Transverse colon (tissue), 4 donors: ENCODE data around the gene HDDC3. TPM values are rescaled to one million over a fixed set of nuclear protein-coding genes. Genes with fewer than 3 reads are reported as not detected.
"Not testable (repeated sequence)": the region's sequence is repeated elsewhere in the genome, so short reads cannot be mapped to it uniquely, and the experiment has no call there.

Experiments
- DNase-seq: peaks from one replicate; pipeline ENCODE4 v3.0.0-alpha.2; 2019
- H3K27ac ChIP-seq, 4 donors: fragments of 200-600 bp; sonication (generic); 2 replicates each; pipeline ENCODE4 v1.5.1; 2016 to 2018; ENCODE audit warnings: inconsistent platforms in 4 of 4
- H3K27me3 ChIP-seq: fragments of 200-600 bp; sonication (generic); 2 replicates; pipeline ENCODE4 v1.5.1; 2017; ENCODE audit warnings: inconsistent platforms
- H3K36me3 ChIP-seq, 4 donors: fragments of 200-600 bp; sonication (generic); 2 replicates each; pipeline ENCODE4 v1.5.1; 2017 to 2019; ENCODE audit warnings: inconsistent platforms in 4 of 4
- H3K4me1 ChIP-seq, 4 donors: fragments of 200-600 bp; sonication (generic); 2 replicates each; pipeline ENCODE4 v1.5.1; 2017 to 2020; ENCODE audit warnings: inconsistent platforms in 4 of 4
- H3K4me3 ChIP-seq, 4 donors: fragments of 200-600 bp; sonication (generic); 1 replicate in 1 of 4; 2 replicates in 3 of 4; pipeline versions ENCODE4 v1.5.1 to v1.6.1; 2017 to 2019; ENCODE audit warnings: inconsistent platforms in 4 of 4
- H3K9me3 ChIP-seq, 2 donors: fragments of 200-600 bp; sonication (generic); 2 replicates each; pipeline ENCODE4 v1.5.1; 2017 to 2019; ENCODE audit warnings: inconsistent platforms in 2 of 2
- EP300 ChIP-seq: sonication (generic); formaldehyde crosslinking; IDR thresholded peaks from one replicate; pipeline ENCODE4 v1.6.1; 2017; ENCODE audit warnings: antibody characterized with exemption, low read depth
- POLR2A ChIP-seq: fragments of 450-650 bp; IDR thresholded peaks from one replicate; pipeline ENCODE4 v1.6.1; 2016; ENCODE audit warnings: antibody characterized with exemption, mild to moderate bottlenecking, moderate library complexity
- POLR2AphosphoS5 ChIP-seq, 3 donors: sonication (generic); formaldehyde crosslinking; IDR thresholded peaks; one replicate each; pipeline ENCODE4 v1.6.1; 2016; ENCODE audit warnings: antibody characterized with exemption in 3 of 3
- WGBS, 2 donors: methylation state at CpG; one replicate each; pipeline ENCODE4 v1.1.5; 2018; ENCODE audit warnings: low coverage in 1 of 2; 5-methylcytosine and 5-hydroxymethylcytosine counted together
- in situ Hi-C, 4 donors: fragments of 200-750 bp; cut with MboI; loops; one replicate each; pipeline versions ENCODE4 v1.15.0 to v1.15.1; 2017; ENCODE audit warnings: low sequenced_read_pairs in 3 of 4, low pct_ligation_motif_present in 1 of 4, low pct_unique_long_range_greater_than_20kb in 1 of 4
- intact Hi-C: fragments of 100-400 bp; cut with DNase I; formaldehyde crosslinking; loops from one replicate; pipeline ENCODE4 v1.15.1; 2023; ENCODE audit warnings: low total_unique reads
- total RNA-seq, 4 donors: library from RNA; depleted of rRNA; stranded (reverse); fragments of >200 nt; gene quantifications; one replicate each; pipeline ENCODE4 v1.1.0, GENCODE V29; 2016
- TF ChIP-seq, protein P1 (sequence below), 5 experiments: fragments of 200-600 bp in 3 of 5; fragments of 450-650 bp in 2 of 5; sonication (generic) in 3 of 5; IDR thresholded peaks; 1 replicate in 2 of 5; 2 replicates in 3 of 5; pipeline ENCODE4 v1.5.1; 2016 to 2017; ENCODE audit warnings: antibody characterized with exemption in 5 of 5, inconsistent platforms in 3 of 5, mild to moderate bottlenecking in 2 of 5, moderate library complexity in 1 of 5

HDDC3 gene
- total RNA-seq, 4 donors from 2014 or later, result 13.8 to 21.8 (median 17.9) TPM

DNA sequence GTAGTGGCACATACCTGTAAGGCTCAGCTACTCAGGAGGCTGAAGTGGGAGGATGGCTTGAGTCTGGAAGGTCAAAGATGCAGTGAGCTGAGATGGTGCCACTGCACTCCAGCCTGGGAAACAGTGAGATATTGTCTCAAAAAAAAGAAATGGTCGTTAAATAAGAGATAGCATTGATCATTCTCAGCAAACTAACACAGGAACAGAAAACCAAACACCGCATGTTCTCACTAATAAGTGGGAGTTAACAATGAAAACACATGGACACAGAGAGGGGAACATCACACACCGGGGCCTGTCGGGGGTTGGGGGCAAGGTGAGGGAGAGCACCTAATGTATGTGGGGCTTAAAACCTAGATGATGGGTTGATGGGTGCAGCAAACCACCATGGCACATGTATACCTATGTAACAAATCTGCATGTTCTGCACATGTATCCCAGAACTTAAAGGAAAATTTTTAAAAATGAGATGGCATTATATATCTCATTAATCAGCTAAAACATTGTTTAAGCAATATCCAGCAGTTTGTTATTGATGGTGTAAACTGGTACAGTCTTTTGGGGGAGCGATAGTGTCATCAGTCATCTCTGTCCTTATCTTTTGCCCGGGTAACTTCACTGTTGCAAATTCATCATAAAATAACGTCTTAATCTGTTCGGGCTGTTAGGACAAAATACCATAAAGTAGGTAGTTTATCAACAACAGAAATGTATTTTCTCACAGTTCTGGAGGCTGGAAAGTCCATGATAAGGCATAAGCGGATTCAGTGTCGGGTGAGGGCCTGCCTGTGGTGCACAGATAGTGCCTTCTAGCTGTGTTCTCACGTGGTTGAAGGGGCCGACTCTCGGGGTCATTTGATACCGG is 30.9 kb downstream of the HDDC3 start:
- TF ChIP-seq POLR2AphosphoS5 (IDR thresholded peaks at IDR 0.05), result no peak
- TF ChIP-seq EP300, result no peak
- TF ChIP-seq, protein P1, sequence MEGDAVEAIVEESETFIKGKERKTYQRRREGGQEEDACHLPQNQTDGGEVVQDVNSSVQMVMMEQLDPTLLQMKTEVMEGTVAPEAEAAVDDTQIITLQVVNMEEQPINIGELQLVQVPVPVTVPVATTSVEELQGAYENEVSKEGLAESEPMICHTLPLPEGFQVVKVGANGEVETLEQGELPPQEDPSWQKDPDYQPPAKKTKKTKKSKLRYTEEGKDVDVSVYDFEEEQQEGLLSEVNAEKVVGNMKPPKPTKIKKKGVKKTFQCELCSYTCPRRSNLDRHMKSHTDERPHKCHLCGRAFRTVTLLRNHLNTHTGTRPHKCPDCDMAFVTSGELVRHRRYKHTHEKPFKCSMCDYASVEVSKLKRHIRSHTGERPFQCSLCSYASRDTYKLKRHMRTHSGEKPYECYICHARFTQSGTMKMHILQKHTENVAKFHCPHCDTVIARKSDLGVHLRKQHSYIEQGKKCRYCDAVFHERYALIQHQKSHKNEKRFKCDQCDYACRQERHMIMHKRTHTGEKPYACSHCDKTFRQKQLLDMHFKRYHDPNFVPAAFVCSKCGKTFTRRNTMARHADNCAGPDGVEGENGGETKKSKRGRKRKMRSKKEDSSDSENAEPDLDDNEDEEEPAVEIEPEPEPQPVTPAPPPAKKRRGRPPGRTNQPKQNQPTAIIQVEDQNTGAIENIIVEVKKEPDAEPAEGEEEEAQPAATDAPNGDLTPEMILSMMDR (IDR thresholded peaks at IDR 0.05), result no peak
- TF ChIP-seq POLR2A, result no peak
- Histone ChIP-seq H3K27me3 (no peaks in the 10 kb centered on the region), H3K4me1 (peaks cover 13 to 19% (median 18%) of the 10 kb centered on the region in 4 donors), H3K27ac (peak overlapping the region; percentile 93 to 99 (median 96)), H3K4me3 (peak overlapping the region in 1 of 4 donors; percentile 74), H3K36me3 (peaks cover 0 to 5% (median 1%) of the 10 kb centered on the region in 4 donors), H3K9me3 (no peaks in the 10 kb centered on the region)
- in situ Hi-C loops, result no loop called here
- 43 to 67% methylated on average over 8 to 14 of the region's 14 CpGs for WGBS, 2 donors
- DNase-seq, result no peak
- intact Hi-C loops, result no loop called here

DNA sequence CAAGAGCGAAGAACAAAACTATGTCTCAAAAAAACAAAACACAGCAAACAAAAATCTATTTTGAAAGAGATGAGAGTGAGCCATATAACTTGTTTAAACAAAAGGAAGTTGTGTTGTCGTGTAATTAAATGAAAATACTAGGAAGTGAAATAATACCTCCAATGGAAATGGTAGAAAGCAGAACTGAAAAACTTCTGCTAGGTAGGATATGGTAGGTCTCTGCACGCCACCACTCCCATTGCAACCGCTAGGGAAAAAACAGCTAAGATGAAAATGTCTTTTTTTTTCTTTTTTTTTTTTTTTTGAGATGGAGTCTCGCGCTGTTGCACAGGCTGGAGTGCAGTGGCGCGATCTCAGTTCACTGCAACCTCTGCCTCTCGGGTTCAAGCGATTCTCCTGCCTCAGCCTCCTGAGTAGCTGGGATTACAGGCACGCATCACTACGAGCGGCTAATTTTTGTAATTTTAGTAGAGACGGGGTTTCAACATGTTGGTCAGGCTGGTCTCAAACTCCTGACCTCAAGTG is 35.2 kb downstream of the HDDC3 start:
- in situ Hi-C loops, result loop anchor here in 2 of 4 donors (25.0 kb wide), 2 partner anchors 235 to 585 kb away; no protein-coding TSS in a partner anchor
- H3K27ac ChIP-seq, H3K4me3 ChIP-seq, H3K9me3 ChIP-seq, DNase-seq, intact Hi-C loops, H3K36me3 ChIP-seq, H3K27me3 ChIP-seq, H3K4me1 ChIP-seq: not testable (repeated sequence)
- WGBS, 2 donors, result 75 to 83% methylated on average over 6 to 14 of the region's 14 CpGs

DNA sequence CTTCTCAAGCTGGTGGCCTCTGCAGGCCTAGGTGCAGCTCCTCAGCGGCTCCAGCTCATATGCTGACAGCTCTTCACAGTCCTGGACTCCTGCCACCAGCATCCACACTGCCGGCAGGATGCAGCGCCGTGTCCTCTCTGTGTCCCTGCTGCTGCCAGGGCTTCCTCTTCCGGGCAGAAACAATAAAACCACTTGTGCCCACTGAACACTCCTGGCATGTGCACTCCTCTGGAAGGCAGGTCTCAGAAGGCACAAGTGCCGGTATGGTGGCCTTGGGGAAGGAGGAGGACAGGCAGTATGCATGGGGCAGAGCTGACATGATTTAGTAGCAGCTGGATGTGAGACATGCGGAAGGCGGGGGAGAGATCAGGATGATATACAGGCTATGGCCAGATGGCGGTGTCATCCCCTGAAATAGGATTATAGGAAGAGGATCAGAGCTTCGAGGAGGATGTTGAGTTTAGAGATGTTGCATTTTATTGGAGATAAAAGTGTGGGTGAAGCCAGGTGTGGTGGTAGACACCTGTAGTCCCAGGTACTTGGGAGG is 36.7 kb downstream of the HDDC3 start:
- 70 to 77% methylated on average over 5 to 9 of the region's 10 CpGs for WGBS, 2 donors
- Histone ChIP-seq H3K9me3 (no peaks in the 10 kb centered on the region), H3K27ac (no peak overlapping the region), H3K27me3 (no peaks in the 10 kb centered on the region), H3K4me1 (no peaks in the 10 kb centered on the region), H3K36me3 (no peaks in the 10 kb centered on the region), H3K4me3 (no peak overlapping the region)
- in situ Hi-C loops (loop anchor here in 2 of 4 donors (25.0 kb wide), 2 partner anchors 233 to 583 kb away; no protein-coding TSS in a partner anchor), intact Hi-C loops (no loop called here)
- TF ChIP-seq, protein P1 (IDR thresholded peaks at IDR 0.05), result no peak
- no peak for TF ChIP-seq POLR2AphosphoS5 (IDR thresholded peaks at IDR 0.05)
- no peak for TF ChIP-seq POLR2A
- no peak for TF ChIP-seq EP300
- no peak for DNase-seq

DNA sequence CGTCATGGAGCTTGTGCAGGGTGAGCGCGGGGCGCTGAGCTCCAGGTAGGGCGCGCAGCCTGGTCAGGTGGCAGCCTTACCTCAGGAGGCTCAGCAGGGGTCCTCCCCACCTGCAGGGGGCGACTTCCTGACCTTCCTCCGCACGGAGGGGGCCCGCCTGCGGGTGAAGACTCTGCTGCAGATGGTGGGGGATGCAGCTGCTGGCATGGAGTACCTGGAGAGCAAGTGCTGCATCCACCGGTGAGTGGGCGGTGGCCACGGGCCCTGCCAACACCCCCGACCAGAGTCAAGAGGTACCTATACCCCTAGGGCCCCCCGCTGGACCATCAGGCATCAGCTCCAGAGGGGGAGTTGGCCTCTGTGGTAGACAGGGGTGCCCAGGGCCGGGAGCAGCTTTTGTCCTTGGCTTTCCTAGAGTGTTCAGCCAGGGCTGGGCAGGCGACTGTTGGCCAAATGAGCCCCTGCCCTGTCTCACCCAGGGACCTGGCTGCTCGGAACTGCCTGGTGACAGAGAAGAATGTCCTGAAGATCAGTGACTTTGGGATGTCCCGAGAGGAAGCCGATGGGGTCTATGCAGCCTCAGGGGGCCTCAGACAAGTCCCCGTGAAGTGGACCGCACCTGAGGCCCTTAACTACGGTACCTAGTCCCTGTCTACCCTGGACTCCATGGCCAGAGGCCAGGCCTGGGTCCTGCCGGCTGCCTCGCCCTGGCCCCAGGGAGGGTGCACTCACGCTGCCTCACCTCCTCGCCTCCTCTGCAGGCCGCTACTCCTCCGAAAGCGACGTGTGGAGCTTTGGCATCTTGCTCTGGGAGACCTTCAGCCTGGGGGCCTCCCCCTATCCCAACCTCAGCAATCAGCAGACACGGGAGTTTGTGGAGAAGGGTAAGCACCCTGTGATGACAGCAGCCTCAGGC is 38.9 kb downstream of the HDDC3 start:
- DNase-seq, result no peak
- H3K36me3 ChIP-seq, result no peaks in the 10 kb centered on the region
- 94% methylated on average over 23 of the region's 33 CpGs; no CpG with 5 or more reads in 1 of the 2 donors for WGBS, 2 donors

More for the DNA sequence above, 38.9 kb downstream of the HDDC3 start:
- TF ChIP-seq, protein P1 (IDR thresholded peaks at IDR 0.05), result no peak
- TF ChIP-seq POLR2AphosphoS5 (IDR thresholded peaks at IDR 0.05) (no peak), POLR2A (no peak), EP300 (no peak)
- H3K27me3 ChIP-seq, result no peaks in the 10 kb centered on the region
- H3K4me1 ChIP-seq, result no peaks in the 10 kb centered on the region
- intact Hi-C loops (no loop called here), in situ Hi-C loops (loop anchor here in 2 of 4 donors (25.0 kb wide), 2 partner anchors 231 to 581 kb away; no protein-coding TSS in a partner anchor)
- H3K27ac ChIP-seq, result no peak overlapping the region
- no peak overlapping the region for H3K4me3 ChIP-seq
- H3K9me3 ChIP-seq, result no peaks in the 10 kb centered on the region
